ENCODE data around the gene SHLD1.

SHLD1 gene

GRCh38 chr20:5855939-5856338 lies 105.7 kb downstream of the SHLD1 start:
- DNase-seq, result no peak

- no peak for DNase-seq
Observed at GRCh38 chr20:5859608-5860007, 109.4 kb downstream of the SHLD1 start.

GRCh38 chr20:5862703-5863039 lies 112.5 kb downstream of the SHLD1 start:
- DNase-seq, result no peak

GRCh38 chr20:5863040-5863833 lies 113.0 kb downstream of the SHLD1 start:
- DNase-seq, result no peak

DNA sequence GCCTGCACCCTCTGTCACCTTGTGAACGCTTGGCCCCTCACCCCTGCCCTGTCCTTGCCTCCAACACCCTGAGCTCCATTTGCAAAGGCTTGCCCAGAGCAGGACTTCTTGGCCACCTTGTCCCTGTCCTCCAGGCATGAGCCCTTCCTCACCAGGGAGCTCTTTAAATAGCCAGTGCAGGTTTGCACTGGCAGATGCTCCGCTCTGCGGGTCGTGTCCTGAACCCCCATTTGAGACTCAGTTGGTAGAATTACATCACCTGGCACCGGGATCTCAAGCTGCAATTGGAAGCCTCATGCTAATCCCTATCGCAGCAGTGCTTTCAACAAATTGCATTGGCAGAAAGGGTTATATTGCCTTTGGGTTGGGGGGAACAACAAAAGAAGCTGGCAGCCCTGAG lies 114.2 kb downstream of the SHLD1 start:
- DNase-seq, result no peak

DNA sequence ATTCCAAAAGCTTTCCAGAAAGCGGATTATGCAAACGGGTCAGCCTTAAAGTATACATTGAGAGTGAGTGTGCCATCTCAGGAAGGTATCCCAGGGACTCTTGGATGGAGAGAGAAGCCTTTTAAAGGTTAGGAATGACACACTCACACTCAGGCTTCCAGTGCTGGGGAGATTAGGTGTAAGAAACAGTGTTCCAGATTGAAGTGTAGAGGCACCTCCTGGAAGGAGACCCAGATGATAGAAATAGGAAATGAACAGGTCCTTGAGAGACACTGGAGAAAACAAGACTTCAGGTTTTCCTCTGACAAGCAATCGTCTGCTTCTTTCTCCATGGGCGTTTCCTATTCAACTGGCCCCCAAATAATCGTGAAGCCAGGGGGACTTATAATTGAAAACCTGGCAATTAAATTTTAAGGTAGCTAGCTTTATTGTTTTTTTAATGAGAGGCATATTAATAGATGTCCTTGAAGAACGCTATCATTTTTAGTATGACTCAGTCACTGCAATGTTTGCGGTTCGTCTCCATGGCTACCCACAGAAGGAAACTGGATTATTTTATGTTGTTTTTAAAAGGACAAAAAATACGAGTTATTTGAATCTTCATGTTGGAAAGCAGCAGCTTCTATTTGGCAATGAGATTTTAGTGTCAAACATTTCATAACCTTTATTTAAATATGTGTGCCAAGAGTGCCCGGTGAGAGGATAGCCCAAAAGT lies 114.8 kb downstream of the SHLD1 start:
- no peak for DNase-seq

DNA sequence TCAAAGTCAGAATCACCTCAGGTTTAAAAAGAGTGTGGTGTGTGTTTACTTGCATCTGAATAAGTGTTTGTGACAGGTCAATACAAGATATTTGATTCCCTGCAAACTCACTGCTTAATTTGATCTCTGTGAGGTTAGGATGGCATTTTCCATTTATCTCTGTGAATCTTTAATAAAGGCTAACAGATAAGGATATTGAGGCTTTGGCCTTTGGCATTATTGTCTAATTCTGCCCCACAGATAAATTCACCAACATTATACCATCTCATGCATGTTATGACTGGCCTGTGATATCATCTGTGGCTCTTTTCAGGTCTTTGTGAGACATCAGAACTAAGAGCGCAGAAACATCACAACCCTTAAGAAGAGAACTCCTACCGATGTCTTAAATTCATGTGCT lies 115.4 kb downstream of the SHLD1 start:
- no peak for DNase-seq

DNA sequence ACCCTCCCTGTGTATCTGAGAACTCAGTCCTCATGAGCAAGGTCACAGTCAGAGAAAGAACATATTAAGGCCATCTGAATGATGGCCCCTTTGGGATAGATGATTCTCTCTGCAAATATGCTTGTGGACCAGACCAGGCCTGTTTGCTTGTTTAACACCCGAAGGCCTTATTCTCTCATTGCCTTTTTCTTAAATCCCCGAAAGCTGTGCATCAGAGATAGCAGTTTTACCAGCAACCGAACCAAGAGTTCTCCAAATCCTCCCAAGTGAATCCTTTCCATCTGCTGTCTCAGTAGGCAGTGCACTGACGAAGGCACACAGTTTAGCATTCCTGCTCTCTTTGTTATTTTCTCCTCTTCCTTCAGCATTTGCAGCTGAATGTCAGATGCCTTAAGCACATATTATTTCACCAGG lies 120.4 kb downstream of the SHLD1 start:
- DNase-seq, result no peak

- no peak for DNase-seq
Observed at GRCh38 chr20:5871459-5872410, 121.5 kb downstream of the SHLD1 start.

- DNase-seq, result no peak
Observed at GRCh38 chr20:5877128-5877527, 126.9 kb downstream of the SHLD1 start.

GRCh38 chr20:5880326-5880725 lies 130.1 kb downstream of the SHLD1 start:
- DNase-seq, result no peak

DNA sequence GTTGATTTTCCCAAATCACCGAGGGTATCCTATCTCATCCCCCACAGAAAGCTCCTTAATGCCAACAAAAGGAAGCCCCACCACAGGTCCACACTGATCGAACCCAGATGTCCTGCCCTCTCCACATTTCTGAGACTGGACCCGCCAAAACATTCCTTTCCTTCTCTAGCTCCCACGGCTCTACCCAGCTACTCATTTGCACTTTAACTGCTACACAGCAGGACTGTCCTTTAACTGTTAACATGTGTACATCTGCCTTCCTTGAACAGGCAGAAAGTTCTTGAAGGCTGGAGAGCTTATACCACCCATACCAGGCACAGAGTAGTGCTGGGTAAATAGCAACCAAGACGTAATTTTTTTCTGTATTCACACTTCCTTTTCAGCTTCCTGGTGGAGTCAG lies 131.5 kb downstream of the SHLD1 start:
- no peak for DNase-seq

DNA sequence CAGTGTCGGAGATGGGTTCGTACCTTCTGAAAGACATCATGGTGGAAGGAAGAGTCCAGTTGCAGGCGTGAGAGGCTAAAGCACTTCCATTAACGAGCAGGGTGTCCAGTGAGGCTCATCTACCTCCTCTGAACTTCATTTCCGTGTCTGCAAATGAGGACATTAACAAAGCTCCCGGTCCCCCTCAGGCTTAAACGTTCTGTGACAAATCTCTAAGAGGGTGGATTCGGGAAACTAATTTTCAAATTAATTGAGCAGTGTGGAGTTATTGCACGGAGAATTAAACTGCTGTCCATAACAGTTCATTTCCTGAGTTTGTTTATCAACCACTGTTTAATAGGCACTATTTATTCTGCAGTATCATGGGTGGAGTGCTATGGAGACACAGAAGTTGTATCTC lies 132.0 kb downstream of the SHLD1 start:
- no peak for DNase-seq

- no peak for DNase-seq
Observed at GRCh38 chr20:5884465-5885335, 134.5 kb downstream of the SHLD1 start.

DNA sequence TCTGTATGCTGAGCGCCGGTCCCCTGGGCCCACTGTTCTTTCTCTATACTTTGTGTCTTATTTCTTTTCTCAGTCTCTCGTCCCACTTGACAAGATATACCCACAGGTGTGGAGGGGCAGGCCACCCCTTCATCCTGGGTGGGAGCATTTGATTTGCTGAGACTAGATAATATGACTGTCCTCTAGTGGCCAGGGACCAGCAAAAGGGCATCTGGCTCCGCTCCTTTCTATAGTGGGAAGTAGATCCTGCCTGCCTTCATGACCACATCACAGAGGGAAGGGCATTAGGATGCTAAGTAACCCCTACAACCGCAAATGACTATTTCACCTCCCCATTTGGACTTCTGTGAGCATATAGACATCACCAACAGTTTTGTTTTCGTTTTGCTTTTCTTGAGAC lies 135.7 kb downstream of the SHLD1 start:
- DNase-seq, result no peak

- DNase-seq, result no peak
Observed at GRCh38 chr20:5886788-5887187, 136.6 kb downstream of the SHLD1 start.

DNA sequence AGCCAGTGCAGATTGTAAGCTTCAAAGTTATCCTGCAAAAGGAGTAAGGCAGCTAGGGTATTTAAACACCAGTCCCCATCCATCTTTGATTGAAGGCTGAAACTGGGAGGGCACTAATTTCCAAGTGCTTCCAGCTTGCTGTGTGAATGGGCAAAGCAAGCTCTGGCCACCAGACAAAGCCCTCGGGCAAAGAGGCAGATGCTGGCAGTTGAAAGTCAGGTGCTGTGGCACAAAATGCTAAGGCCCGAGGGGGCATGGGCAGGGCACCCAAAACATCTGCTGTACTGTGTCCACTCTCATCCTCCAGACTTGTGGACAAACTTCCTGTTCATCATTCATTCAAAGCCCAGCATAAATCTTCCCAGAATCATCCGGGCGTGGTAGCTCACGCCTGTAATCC lies 137.2 kb downstream of the SHLD1 start:
- no peak for DNase-seq

DNA sequence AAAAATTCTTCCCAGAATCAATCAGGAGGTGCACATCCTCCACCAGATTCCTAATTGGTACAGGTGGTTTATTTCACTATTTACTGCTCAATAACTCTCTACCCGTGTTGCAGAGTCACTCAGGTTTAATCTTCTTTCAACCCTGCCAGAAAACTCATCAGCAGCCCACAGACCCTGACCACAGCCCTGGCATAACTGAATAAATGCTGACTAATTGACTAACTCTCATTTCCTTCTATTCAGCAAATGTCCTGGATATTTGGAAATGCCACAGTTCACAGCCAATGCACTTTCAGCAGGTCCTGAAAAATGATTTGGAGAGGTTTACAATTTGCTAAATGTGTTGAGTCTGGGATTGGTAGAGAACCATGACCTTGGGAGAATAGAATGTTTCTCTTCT lies 137.8 kb downstream of the SHLD1 start:
- no peak for DNase-seq

DNA sequence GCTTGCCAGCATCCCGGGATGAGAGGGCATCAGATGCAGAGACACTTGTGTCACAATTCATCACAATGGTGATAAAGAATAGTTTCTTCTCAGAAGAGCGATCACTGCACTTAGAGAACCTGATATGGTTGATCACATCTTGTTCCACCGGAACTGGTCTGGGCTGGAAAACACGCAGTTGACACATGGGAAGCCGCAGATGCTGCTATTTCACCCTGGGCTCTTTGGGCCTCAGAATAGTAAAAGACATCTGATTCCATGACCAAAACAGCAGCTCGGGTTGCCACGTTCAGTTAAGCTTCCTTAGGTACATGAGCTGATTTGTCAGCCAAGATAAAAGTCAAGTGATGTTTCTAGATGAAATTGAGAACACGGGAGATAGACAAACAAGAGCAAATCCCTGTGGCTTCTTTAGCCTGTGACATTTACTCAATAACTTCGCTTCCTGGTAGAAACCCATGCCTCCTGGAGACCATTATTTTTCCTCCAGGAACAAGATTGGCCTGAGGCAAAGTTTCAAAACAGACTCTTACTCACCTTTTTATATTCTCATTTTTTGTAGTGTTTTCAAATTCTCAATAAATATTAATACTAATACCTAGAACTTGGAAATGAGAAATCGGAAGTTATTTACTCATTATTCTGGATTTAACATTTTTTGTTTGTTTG lies 140.7 kb downstream of the SHLD1 start:
- DNase-seq, result no peak

- no peak for DNase-seq
Observed at GRCh38 chr20:5893052-5893451, 142.9 kb downstream of the SHLD1 start.

DNA sequence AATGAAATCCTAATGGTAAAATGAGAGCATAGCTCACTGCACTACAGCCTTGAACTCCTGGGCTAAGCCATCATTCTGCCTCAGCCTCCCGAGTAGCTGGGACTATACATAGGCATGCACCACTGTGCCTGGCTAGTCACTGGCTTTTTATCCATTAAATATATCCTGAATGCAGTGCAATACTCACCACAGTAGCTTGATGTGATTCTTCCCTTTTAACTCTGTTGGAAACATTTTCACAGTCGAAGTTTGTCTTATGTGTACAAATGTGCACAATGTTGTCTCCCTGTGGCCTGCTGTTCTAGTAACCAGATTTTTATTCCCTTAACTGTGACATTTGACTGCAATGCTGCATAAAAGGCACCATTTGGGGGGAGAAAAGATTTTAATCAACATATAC lies 143.4 kb downstream of the SHLD1 start:
- no peak for DNase-seq

- DNase-seq, result no peak
Observed at GRCh38 chr20:5895626-5896025, 145.4 kb downstream of the SHLD1 start.
